B cell (primary cell): Measurements from ENCODE around the gene TMPRSS13. TPM values are rescaled to one million over a fixed set of nuclear protein-coding genes. Genes with fewer than 3 reads are reported as not detected.

Experiments
- ATAC-seq: fragments of 200-7000 bp; cut with Tn5 transposase; one replicate; pipeline ENCODE4 v1.10.0; 2021; ENCODE audit warnings: low read depth, mild to moderate bottlenecking, moderate number of reproducible peaks, moderate library complexity
- CTCF ChIA-PET: fragments of 350-600 bp; sonication (Branson Sonifier 250); formaldehyde crosslinking; loops from one replicate; lab custom pipeline; 2021; ENCODE audit warnings: antibody characterized with exemption, inconsistent platforms; lab: Charles Lee
- POLR2A ChIA-PET: fragments of 350-600 bp; sonication (Branson Sonifier 250); formaldehyde crosslinking; loops from one replicate; lab custom pipeline; 2021; ENCODE audit warnings: antibody characterized with exemption; lab: Charles Lee
- DNase-seq: peaks from one replicate; pipeline ENCODE4 v3.0.0; 2013
- H2AFZ ChIP-seq: 2 replicates; pipeline ENCODE4 v1.6.1; 2012; ENCODE audit warnings: mild to moderate bottlenecking, low read depth, low read length; ENCODE audit not compliant: insufficient read depth, poor library complexity, severe bottlenecking
- H3K27ac ChIP-seq, 2 donors: 1 replicate in 1 of 2; 2 replicates in 1 of 2; pipeline ENCODE4 v1.5.1; 2012 to 2013; ENCODE audit warnings: low read length in 2 of 2, mild to moderate bottlenecking in 2 of 2, moderate library complexity in 1 of 2
- H3K27me3 ChIP-seq, 4 experiments: fragments of 200-600 bp in 1 of 4; sonication (generic) in 1 of 4; replicated peaks in 1 of 4; 1 replicate in 2 of 4; 2 replicates in 2 of 4; pipeline versions ENCODE4 v1.6.1 to v1.7.0; 2013 to 2016; ENCODE audit warnings: low read length in 3 of 4, mild to moderate bottlenecking in 2 of 4, mixed read lengths in 1 of 4, moderate library complexity in 1 of 4; ENCODE audit not compliant: insufficient read depth in 4 of 4, control insufficient read depth in 3 of 4; ENCODE audit errors: control extremely low read depth in 1 of 4
- H3K36me3 ChIP-seq, 2 experiments: replicated peaks in 1 of 2; 1 replicate in 1 of 2; 2 replicates in 1 of 2; pipeline versions ENCODE4 v1.6.1 to v1.7.1; 2013; ENCODE audit warnings: low read length in 1 of 2; ENCODE audit not compliant: insufficient read depth in 2 of 2, control insufficient read depth in 1 of 2; ENCODE audit errors: control extremely low read depth in 1 of 2, extremely low read depth in 1 of 2
- H3K4me1 ChIP-seq, 2 donors: fragments of 200-600 bp in 1 of 2; sonication (generic) in 1 of 2; 1 replicate in 1 of 2; 2 replicates in 1 of 2; pipeline versions ENCODE4 v1.5.1 to v1.6.1; 2013 to 2017; ENCODE audit warnings: low read length in 2 of 2; ENCODE audit not compliant: control insufficient read depth in 2 of 2, insufficient read depth in 2 of 2
- H3K4me2 ChIP-seq: replicated peaks from 2 replicates; pipeline ENCODE3; 2012; ENCODE audit warnings: mild to moderate bottlenecking, low read depth, low read length; ENCODE audit not compliant: poor library complexity, severe bottlenecking
- H3K4me3 ChIP-seq, 5 experiments: fragments of 200-600 bp in 1 of 5; sonication (generic) in 1 of 5; 1 replicate in 3 of 5; 2 replicates in 2 of 5; pipeline versions ENCODE4 v1.5.1 to v1.7.0; 2011 to 2016; ENCODE audit warnings: low read length in 4 of 5, mild to moderate bottlenecking in 4 of 5, low read depth in 2 of 5, control low read depth in 1 of 5, moderate library complexity in 1 of 5; ENCODE audit not compliant: insufficient read depth in 1 of 5; ENCODE audit errors: control extremely low read depth in 1 of 5, extremely low read depth in 1 of 5
- H3K79me2 ChIP-seq: fragments of 200-600 bp; sonication (generic); one replicate; pipeline ENCODE4 v1.6.0; 2016; ENCODE audit warnings: low read length; ENCODE audit not compliant: control insufficient read depth, insufficient read depth
- H3K9ac ChIP-seq: fragments of 200-600 bp; sonication (generic); 2 replicates; pipeline ENCODE4 v1.6.1; 2017; ENCODE audit warnings: mild to moderate bottlenecking, low read length, moderate library complexity
- H3K9me3 ChIP-seq, 3 donors: one replicate each; pipeline versions ENCODE4 v1.6.1 to v1.7.1; 2013; ENCODE audit warnings: low read length in 2 of 3; ENCODE audit not compliant: control insufficient read depth in 2 of 3, insufficient read depth in 1 of 3; ENCODE audit errors: control extremely low read depth in 1 of 3
- H4K20me1 ChIP-seq: 2 replicates; pipeline ENCODE4 v1.6.0; 2012; ENCODE audit warnings: mild to moderate bottlenecking, low read length; ENCODE audit not compliant: insufficient read depth, control insufficient read depth, poor library complexity, severe bottlenecking
- H3K27ac Mint-ChIP-seq: one replicate; pipeline ENCODE4 v1.8.0; 2021; ENCODE audit warnings: mixed read lengths
- H3K27me3 Mint-ChIP-seq: one replicate; pipeline ENCODE4 v1.8.0; 2021; ENCODE audit warnings: mixed read lengths
- H3K4me1 Mint-ChIP-seq: one replicate; pipeline ENCODE4 v1.8.0; 2021; ENCODE audit warnings: mixed read lengths
- H3K4me3 Mint-ChIP-seq: one replicate; pipeline ENCODE4 v1.8.0; 2021; ENCODE audit warnings: mixed read lengths
- H3K9me3 Mint-ChIP-seq: one replicate; pipeline ENCODE4 v1.8.0; 2022; ENCODE audit warnings: mixed read lengths; ENCODE audit not compliant: insufficient read depth
- CTCF ChIP-seq: fragments of 200-600 bp; IDR thresholded peaks from one replicate; pipeline ENCODE4 v1.8.0; 2022; ENCODE audit warnings: antibody characterized with exemption, mild to moderate bottlenecking
- EZH2 ChIP-seq: IDR thresholded peaks from 2 replicates; pipeline ENCODE4 v1.6.1; 2012; ENCODE audit warnings: borderline replicate concordance, low read depth, mild to moderate bottlenecking, moderate library complexity, low read length; ENCODE audit not compliant: insufficient read depth, poor library complexity, severe bottlenecking
- WGBS: methylation state at CpG from one replicate; pipeline ENCODE4 v1.1.5; 2013; ENCODE audit warnings: missing lambda C conversion rate; ENCODE audit not compliant: insufficient coverage; 5-methylcytosine and 5-hydroxymethylcytosine counted together
- intact Hi-C: fragments of 100-400 bp; cut with micrococcal nuclease; formaldehyde crosslinking; loops from one replicate; pipeline ENCODE4 v1.10.0; 2022
- polyA plus RNA-seq: library from polyadenylated mRNA; depleted of rRNA; stranded (reverse); fragments of >200 nt; gene quantifications from 2 replicates; pipeline ENCODE4 v1.2.3, GENCODE V29; 2012
- total RNA-seq, 2 donors: library from RNA; stranded (reverse); fragments of 120-200 nt in 1 of 2; gene quantifications; 1 replicate in 1 of 2; 2 replicates in 1 of 2; pipeline versions ENCODE4 v1.2.3 to v1.2.4, GENCODE V29; 2013 to 2022

TMPRSS13 gene
- total and polyA plus RNA-seq, 2 donors (not counting 1 experiment from before 2014, with no cell fraction given), result 2.4 to 8.0 TPM

- no peaks in the 10 kb centered on the region for H3K36me3 ChIP-seq
- no peak overlapping the region for H3K4me2 ChIP-seq
- no peak overlapping the region for H3K4me3 ChIP-seq
- H4K20me1 ChIP-seq, result no peaks in the 10 kb centered on the region
- ATAC-seq (no peak), DNase-seq (no peak)
- no peak overlapping the region for H2AFZ ChIP-seq
- peaks cover 12% of the 10 kb centered on the region for H3K27me3 Mint-ChIP-seq
- H3K27ac ChIP-seq, result no peak overlapping the region
- H3K79me2 ChIP-seq, result no peaks in the 10 kb centered on the region
- CTCF ChIA-PET, result interaction anchor here (1.3 to 1.7 kb wide), 2 partner anchors 46 to 155 kb away, joined by 4 to 6 read pairs; no protein-coding TSS in a partner anchor
- POLR2A ChIA-PET, result no interaction called here
- no peaks in the 10 kb centered on the region for H3K9me3 ChIP-seq
- no peaks in the 10 kb centered on the region for H3K27me3 ChIP-seq
- H3K4me3 Mint-ChIP-seq, result no peak overlapping the region
- intact Hi-C loops, result no loop called here
- peaks cover 20 to 35% of the 10 kb centered on the region in 2 donors for H3K4me1 ChIP-seq
- no peak overlapping the region for H3K9ac ChIP-seq
- H3K27ac Mint-ChIP-seq, result peak overlapping the region; percentile 10
- peaks cover 25% of the 10 kb centered on the region for H3K4me1 Mint-ChIP-seq
- WGBS, result 85% methylated on average over 2 of the region's 4 CpGs
- TF ChIP-seq CTCF (no peak), EZH2 (no peak)
- no peaks in the 10 kb centered on the region for H3K9me3 Mint-ChIP-seq
Measured at GRCh38 chr11:117898059-117898458, 31.1 kb downstream of the TMPRSS13 start.

- TF ChIP-seq EZH2 (no peak), CTCF (no peak)
- no peak overlapping the region for H3K9ac ChIP-seq
- no peak overlapping the region for H3K4me3 ChIP-seq
- ChIA-PET CTCF (interaction anchor here (0.9 kb wide), 1 partner anchor 54 kb away, joined by 4 read pairs; no protein-coding TSS in a partner anchor), POLR2A (no interaction called here)
- H3K27me3 ChIP-seq, result peaks cover 0 to 4% (median 1%) of the 10 kb centered on the region in 4 experiments
- no peaks in the 10 kb centered on the region for H3K79me2 ChIP-seq
- Mint-ChIP-seq H3K27me3 (peaks cover 29% of the 10 kb centered on the region), H3K27ac (no peak overlapping the region), H3K9me3 (peaks cover 4% of the 10 kb centered on the region), H3K4me1 (peaks cover 7% of the 10 kb centered on the region), H3K4me3 (no peak overlapping the region)
- no peak overlapping the region for H3K27ac ChIP-seq
- peaks cover 0 to 3% of the 10 kb centered on the region in 2 donors for H3K4me1 ChIP-seq
- H3K4me2 ChIP-seq, result no peak overlapping the region
- H3K36me3 ChIP-seq, result no peaks in the 10 kb centered on the region
- intact Hi-C loops, result no loop called here
- ATAC-seq (no peak), DNase-seq (no peak)
- no peaks in the 10 kb centered on the region for H4K20me1 ChIP-seq
- WGBS, result no CpG with 5 or more reads among the region's 3 CpGs
- no peak overlapping the region for H2AFZ ChIP-seq
- peaks cover 0 to 6% (median 1%) of the 10 kb centered on the region in 3 donors for H3K9me3 ChIP-seq
Measured at GRCh38 chr11:117892651-117893050, 36.6 kb downstream of the TMPRSS13 start.
